CD4-positive, alpha-beta T cell treated with Interleukin-15 for 4 hours (primary cell): Measurements from ENCODE around the gene BCL3.

Experiments
- DNase-seq: peaks from one replicate; pipeline ENCODE4 v3.0.0-alpha.2; 2020; ENCODE audit warnings: low spot score

Gene BCL3

DNA sequence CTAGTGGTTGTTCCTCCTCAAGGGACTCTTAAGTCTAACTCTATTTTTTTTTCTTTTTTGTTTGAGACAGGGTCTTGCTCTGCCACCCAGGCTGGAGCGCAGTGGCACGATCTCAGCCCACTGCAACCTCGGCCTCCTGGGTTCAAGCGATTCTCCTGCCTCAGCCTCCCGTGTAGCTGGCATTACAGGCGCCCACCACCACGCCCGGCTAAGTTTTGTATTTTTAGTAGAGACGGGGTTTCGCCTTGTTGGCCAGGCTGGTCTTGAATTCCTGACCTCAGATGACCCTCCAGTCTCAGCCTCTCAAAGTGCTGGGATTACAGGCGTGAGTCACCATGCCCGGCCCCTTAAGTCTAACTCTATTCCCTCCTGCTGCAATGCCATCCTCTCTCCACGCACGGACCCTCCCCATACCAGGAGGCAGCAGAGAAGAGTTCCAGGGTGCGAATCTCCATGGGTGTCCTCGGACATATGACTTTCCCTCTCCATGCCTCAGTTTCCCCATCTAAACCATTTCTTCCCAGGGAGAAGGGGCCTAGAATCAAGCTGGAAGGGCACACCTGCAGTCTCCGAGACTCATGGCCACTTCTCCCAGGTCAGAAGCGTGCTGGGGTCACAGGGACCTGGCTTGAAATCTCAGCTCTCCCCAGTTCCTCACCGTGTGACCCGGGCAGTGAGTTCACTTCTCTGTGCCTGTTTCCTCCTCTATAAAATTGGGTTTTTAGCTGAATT is 6.0 kb upstream of the BCL3 start:
- no peak for DNase-seq

DNA sequence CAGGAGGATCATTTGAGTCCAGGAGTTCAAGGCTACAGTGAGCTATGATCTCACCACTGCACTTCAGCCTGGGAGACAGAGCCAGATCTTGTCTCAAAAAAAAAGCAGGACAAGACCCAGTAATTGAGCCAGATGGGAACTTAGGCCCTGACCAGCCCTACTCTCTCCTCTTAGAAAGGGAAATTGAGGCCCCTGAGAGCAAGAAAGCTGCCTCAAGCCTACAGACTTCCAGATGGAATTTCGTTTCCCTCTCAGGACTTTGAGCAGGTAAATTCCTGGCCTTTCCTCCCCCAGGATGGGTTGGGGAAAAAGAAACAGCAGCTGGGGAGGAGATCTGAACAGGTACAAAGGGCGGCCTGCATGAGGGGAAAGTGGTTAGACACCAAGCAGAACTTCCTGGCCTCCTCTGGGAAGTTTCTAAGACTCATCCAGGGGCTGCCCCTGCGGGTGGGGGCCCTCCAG is 3.6 kb upstream of the BCL3 start:
- DNase-seq = no peak

DNA sequence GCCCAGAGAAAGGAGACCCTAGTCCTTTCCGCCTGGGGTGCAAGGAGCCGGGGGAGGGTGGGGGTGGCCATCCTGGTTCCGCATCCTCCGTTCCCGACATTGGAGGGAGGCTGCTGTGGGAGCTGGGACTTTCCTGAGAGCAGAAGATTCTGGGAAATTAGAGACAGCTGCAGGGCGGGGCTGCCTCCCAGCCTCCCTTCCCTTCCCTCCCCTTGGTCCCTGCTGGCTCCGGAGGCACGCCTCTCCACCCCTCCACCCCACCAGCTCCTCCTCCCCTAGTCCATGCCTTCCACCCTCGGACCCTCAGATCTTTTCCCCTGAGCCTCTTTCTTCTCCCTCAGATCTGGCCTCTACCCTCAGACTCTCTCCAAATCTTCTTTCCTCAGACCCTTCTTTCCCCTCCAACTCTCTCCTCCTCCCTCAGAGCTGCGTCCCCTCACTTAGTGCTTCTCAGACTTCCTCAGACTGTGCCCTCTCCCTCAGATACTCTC is 3.1 kb upstream of the BCL3 start:
- DNase-seq = no peak

DNA sequence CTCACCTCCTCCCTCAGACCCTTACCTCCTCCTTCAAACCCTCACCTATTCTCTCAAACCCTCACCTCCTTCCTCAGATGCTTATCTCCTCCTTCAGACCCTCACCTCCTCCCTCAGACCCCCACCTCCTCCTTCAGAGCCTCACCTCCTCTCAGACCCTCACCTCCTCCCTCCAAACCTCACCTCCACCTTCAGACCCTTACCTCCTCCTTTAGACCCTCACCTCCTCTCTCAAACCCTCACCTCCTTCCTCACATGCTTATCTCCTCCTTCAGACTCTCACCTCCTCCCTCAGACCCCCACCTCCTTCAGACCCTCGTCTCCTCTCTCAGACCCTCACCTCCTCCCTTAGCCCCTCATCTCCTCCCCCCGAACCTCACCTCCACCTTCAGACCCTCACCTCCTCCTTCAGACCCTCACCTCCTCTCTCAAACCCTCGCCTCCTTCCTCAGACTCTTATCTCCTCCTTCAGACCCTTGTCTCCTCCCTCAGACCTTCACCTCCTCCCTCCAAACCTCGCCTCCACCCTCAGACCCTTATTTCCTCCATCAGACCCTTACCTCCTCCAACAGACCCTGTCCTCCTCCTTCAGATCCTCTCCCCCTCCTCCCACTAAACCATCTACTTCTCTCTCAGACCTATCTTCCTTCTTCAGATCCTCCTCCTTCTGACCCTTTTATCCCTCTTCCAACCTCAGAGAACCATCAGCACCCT is 2.5 kb upstream of the BCL3 start:
- DNase-seq = no peak

DNA sequence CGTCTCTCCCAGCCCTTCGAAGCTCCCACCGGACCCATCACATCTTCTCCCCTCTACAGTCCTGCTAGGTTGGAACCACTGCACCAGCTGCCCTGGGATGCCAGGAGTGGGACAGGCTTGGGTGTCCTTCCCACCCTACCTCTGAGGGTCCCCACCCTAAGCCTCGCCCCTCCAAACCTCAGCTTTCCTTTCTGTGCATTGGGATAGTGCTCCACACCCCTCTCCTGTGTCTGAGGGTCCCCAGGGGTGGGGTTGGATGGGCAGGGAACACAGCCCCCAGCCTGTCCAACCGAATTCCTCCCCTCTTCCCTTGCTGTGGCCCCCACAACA is 1.9 kb upstream of the BCL3 start:
- no peak for DNase-seq

DNA sequence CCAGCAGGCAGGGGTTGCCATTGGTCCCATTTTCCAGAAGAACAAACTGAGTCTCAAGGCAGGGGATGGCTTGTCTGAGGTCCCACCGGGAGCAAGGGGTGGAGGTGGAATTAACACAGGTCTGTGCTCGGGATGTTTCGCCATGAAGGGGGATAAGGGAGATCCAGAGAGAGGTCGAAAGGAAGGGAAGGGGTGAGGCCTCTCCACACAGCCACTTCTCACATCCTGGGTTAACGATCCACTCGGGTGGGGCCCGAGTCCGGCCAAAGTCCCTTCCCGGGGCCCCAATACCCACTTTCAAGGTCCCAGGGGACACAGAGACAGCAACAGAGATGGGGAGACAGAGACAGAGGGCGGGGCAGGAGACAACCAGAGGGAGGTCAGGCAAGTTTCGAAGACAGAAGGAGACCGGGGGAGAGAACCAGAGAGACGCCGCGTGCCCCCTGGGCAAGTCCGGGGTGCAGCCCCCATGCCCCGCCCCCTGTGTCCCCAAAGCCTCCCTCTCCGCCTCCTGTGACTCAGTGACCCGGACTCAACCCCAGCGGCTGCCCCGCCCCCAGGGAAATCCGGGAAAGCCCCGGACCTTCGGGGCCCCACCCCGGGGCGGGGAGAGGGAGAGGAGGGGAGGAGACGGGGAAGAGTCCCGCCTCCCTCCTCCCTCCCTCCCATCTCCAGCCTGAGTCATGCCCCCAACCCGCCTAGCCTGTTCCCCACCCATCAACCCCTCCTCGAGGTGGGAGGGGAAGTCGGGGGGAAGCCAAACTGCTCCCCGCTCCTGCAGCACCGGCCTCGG is 1.4 kb upstream of the BCL3 start:
- peak; percentile 96 for DNase-seq

DNA sequence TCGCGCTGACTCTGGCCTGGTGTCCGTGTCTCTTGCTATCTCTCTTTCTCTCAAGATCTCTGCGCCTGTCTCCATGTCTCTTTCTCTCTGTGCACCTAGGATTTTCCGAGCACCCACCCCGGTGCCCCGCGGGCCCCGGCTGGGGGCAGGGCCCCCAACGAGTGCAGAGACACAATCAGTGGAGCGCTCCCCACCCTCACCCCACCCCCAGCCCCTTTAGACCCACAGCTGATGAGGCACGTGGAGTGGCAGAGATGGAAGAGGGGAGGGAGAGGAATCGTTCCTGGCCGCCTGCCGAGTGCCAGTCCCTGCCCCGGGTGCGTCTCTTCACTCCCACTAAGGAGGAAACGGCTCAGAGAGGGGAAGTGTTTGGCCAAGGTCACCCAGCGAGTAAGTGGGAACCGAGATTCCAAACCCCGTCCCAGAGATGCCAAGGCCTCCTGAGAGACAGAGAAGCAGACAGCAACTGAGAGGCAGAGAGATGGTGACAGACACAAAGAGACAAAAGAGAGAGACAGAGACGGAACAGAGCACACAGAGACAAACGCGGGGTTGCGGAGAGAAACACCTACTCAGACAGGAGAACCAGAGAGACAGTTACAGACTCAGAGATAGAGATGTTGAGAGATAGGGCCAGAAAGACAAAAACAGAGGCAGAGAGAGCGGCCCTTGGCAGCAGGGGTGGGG is 626 bp upstream of the BCL3 start:
- peak; percentile 30 for DNase-seq

DNA sequence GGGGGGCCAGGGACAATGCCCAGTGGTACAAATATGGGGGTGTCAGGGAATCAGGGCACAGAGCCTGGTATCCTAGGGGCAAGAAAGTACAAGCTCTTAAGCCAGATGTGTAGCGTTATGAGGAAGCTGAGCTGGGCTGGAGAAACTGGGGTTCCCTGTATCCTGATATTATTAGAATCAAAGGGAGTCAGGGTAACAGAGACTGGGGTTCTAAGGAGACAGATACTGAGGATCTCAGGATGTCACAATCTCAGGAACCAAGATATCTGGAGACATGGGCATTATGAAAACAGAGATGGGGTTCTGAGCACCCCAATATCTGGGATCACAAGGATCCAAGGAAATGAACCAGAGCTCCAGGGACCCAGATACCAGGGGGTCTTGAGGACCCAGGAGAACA is 784 bp downstream of the BCL3 start:
- no peak for DNase-seq

DNA sequence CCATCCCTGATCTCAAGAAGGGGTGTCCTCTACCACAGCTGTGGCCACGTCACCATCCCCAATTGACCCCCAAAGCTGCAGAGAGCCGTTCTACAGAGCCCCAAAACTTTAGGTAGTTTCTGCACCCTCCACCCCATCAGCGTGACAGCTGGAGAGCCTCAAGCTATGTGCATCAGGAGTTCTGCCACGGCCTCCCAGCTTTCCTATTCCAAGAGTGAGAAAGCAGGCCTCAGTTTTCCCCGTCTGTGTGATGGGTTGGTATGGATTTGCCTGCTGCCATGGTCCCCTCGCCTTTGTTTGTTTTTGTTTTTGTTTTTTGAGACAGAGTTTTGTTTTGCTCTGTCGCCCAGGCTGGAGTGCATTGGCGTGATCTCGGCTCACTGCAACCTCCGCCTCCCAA is 1.5 kb downstream of the BCL3 start:
- DNase-seq = no peak

DNA sequence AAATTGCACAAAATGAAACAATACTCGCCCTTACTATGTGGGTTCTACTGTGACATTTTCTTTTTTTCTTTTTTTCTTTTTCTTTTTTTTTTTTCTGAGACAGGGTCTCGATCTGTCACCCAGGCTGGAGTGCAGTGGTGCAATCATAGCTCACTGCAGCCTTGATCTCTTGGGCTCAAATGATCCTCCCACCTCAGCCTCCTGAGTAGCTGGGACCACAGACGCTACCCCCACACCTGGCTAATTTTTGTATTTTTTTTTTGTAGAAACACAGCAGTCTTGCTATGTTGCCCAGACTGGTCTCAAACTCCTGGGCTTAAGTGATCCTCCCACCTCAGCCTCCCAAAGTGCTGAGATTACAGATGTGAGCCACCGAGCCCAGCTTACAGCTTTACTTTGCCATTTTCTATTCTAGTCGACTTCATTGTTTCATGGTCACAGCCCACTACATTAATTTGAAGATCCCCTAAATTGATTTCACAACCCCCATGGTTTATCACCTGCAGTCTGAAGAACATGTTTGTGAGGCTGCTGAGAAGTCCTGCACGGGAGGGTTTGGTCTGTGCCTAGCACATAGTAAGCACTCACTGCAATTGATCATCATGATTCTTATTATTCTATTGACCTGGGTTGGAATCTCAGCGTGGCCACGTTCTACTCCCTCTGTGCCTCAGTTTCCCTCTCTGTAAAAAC is 3.8 kb downstream of the BCL3 start:
- no peak for DNase-seq

DNA sequence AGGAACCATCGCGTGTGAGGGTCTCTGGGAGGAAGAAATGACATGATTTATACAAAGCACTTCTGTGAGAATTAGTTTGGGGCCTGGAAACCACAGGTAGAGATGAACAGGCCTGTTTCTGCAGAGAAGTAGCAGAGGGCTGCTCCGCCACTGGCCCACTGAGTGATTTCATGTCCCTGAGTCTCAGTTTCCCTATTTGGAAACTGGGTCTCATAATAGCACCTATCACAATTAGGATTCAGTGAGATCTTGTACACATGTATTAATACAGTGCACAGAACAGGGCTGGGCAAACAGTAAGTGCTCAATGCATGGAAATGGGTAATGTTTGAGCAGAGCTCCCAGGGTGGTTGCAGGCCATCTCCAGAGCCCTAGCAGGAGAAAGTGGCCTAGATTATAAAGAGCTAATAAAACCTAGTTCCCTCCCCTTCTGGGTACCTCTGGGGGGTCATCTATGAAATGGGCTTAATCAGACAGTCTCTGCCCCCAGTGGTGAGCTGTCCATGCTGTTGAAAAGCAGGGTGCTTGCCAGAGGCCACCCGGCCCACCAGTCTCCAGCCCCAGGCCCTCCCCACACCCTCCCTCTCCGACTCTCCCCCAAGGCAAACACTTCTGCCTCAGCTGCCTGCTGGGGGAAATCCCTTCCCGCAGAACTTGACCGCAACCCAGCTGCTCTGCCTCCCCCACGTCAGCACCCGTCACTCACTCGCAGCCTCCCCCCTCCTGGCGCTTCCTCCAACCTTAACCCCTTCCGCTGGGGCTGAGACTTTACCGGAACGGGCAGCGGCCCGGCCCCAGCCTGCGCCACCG is 4.5 kb downstream of the BCL3 start:
- peak; percentile 92 for DNase-seq

DNA sequence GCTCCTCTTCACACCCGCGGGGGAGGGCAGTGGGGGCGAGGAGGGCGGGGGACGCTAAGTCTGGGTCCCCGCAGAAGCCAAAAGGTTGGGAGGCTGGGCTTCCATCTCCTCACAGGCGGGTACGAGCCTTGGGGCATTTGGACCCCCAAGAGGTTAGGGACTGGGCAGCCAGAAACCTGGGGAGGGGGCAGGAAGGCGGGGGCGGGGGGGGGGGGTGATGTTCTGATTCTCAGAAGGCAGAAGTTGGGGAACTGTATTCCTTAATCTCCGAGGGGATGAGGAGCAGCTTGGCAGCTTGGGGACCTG is 5.1 kb downstream of the BCL3 start:
- DNase-seq = no peak

DNA sequence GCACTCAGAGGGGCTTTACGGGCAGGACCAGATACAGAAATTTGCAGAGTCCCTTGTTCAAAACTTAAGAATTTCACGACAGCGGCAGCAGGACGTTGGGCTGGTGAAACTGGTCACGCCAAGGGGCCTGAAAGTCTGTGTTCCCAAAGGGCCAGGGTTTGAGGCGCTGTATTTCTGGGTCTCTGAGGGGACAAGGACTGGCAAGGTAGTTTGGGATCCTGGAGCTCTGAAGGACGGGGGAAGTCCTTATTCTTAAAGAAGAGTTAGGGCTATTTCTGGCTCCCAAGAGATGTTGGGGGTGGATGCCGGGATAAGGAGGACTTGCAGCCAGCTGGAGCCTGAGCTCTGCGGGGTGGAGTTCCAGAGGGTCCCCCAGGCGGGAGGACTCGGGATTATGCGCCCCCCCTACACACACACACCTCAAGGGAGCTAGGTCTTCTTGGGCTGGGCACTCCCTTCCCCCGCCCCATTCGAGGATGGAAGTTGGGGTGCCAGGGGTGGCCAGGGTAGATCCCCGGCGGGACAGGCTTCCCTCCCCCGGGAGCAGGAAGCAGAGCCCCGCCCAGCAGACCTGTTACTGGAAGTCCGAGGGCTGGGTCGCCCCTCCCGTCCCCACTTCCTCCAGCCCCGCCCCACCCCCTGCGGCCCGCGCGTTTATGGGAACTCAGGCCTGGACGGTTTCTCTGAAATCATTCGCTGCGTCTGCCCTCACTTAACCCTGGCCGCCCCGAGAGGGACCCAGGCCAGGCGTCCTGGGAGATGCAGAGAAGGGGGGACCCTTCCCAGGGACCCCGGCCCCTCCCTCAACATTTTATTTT is 5.6 kb downstream of the BCL3 start:
- DNase-seq = peak; percentile 71

DNA sequence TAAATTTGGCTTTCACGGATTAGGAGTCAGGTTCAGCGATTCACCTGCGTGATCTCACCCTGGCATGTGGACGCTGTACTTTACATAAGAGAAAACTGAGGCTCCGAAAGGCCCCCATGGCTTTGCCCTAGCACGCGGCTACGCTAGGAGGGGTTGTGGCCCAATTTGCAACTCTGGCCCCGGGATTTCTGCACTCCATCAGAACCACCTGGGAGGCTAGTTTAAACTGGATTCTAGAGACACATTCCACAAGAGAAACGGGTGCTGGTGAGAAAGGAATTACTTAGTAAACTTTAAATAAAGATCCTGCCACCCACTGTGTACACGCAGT is 6.2 kb downstream of the BCL3 start:
- no peak for DNase-seq

DNA sequence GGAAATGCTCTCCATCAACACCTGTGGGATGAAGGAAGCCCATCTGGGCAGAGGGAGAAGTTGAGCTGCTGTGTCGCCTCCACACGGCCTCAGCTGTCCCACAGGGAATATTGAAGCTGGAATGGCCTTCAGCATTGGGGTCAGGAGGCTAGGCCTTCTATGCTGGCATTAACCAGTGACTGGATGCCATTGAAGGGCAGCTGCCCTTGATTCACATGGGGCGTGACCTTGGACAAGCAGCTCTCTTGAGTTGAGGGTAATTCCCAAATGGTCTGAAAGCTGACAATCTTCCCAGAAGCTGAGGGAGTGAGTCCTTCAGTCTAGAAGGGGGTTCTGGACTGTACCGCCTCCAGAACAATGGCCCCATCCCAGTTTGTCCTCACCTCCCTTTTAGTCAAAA is 6.7 kb downstream of the BCL3 start:
- DNase-seq = no peak

DNA sequence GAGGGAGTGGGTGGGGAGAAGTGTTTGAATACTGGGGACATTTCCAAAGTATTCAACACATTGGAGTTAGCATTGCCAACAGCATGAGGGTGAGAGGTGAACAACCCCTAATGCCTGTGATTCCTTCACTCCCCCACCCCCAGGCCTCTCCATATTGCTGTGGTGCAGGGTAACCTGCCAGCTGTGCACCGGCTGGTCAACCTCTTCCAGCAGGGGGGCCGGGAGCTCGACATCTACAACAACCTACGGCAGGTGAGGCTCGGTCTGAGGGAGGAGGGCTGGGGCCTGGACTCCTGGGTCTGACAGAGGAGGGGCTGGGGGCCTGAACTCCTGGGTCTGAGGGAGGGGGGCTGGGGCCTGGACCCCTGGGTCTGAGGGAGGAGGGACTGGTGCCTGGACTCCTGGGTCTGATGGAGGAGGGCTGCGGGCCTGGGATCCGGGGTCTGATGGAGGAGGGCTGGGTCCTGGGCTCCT is 7.6 kb downstream of the BCL3 start:
- DNase-seq = no peak

DNA sequence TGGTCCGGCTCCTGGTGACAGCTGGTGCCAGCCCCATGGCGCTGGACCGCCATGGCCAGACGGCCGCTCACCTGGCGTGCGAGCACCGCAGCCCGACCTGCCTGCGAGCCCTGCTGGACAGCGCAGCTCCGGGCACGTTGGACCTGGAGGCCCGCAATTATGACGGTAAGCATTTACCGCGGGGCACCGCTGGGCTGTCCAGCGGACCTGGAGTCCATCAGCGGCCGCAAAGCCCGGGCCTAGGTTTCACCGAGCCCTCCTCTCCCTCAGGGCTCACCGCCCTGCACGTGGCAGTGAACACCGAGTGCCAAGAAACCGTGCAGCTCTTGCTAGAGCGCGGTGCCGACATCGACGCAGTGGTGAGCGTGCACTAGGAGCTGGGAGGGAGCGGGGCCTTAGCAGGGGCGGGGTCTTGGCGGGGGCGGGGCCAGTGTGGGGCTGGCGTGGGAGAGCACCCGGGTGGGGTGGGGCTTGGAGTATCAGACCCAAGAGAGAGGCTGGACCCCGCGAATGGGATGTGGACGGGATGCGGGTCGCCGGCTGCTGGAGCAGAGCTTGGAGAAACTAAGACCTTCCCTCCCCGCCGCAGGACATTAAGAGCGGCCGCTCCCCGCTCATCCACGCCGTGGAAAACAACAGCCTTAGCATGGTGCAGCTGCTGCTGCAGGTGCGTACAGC is 8.7 kb downstream of the BCL3 start:
- DNase-seq = no peak

DNA sequence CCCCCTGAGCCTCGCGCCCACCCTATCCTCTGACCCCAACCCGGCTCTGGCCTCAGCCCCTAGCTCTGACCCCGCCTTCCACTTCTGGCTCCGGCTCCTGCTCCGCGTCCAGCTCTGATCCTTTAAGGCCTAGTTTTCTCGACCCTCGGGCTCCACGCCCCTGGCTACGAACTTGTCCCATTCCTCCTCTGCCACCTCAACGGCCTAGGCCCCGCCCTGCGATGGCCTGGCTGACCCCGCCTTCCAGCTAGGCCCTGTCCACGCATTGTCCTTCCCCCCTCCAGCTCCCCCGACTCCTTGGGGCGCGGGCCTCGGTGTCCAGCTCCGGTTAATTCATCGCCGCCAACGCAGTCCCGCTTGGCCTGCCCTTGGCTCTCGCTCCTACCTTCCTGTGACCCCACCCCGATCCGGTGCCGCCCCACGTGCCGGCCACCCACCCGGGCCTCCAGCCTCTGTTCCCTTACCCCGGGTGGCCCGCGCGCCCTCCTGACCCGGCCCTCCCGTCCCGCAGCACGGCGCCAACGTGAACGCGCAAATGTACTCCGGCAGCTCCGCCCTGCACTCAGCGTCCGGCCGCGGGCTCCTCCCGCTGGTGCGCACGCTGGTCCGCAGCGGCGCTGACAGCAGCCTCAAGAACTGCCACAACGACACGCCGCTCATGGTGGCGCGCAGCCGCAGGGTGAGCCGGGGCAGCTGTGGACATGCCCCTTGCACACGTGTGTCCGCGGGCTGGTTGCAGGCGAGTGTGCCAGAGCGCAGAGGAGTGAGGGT is 9.4 kb downstream of the BCL3 start:
- no peak for DNase-seq

DNA sequence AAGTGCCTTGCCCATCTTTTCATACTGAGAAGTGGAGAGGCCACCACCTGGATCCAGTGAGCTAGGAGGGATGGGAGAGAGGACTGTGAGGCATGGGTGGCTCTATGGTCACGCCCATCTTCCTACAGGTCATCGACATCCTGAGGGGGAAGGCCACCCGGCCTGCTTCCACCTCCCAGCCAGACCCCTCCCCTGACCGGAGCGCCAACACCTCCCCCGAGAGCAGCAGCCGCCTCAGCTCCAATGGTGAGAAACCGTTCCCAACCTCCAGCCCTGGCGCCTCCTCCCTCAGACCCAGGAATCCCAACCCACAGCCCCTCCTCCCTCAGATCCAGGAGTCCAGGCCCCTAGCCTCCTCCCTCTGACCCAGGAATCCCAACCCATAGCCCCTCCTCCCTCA is 10.1 kb downstream of the BCL3 start:
- DNase-seq = no peak
